ENCODE results near the gene PSPN. TPM values are rescaled to one million over a fixed set of nuclear protein-coding genes. Genes with fewer than 3 reads are reported as not detected.

PSPN gene
- total RNA-seq, 4 donors from 2014 or later, result 1.4 to 3.7 (median 1.8) TPM

DNA sequence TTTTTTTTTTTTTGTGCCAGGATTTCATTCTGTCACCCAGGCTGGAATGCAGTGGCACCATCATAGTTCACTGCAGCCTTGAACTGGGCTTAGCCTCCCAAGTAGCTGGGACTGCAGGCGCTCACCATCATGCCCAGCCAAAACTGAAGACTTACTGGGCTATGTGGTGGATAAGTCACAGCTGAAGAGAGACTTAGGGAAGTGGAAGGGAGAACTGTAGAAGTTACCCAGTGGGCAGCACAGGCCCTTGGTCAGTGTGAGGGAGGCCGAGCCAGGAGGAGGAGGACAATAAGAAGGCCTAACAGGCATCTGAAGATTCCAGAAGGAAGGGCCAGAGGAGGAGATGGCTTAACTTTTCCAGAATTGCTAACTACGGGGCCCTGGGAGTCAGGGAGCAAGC lies 4.0 kb upstream of the PSPN start:
- Histone ChIP-seq H3K36me3 (peaks cover 0 to 37% (median 18%) of the 10 kb centered on the region in 4 donors), H3K27ac (no peak overlapping the region), H3K9me3 (no peaks in the 10 kb centered on the region), H3K4me3 (no peak overlapping the region), H3K4me1 (no peaks in the 10 kb centered on the region), H3K27me3 (no peaks in the 10 kb centered on the region)
- no peak for TF ChIP-seq EP300 (IDR thresholded peaks at IDR 0.05; ENCODE audit: low read depth)
- TF ChIP-seq POLR2AphosphoS5 (IDR thresholded peaks at IDR 0.05), result no peak
- TF ChIP-seq, protein P1, sequence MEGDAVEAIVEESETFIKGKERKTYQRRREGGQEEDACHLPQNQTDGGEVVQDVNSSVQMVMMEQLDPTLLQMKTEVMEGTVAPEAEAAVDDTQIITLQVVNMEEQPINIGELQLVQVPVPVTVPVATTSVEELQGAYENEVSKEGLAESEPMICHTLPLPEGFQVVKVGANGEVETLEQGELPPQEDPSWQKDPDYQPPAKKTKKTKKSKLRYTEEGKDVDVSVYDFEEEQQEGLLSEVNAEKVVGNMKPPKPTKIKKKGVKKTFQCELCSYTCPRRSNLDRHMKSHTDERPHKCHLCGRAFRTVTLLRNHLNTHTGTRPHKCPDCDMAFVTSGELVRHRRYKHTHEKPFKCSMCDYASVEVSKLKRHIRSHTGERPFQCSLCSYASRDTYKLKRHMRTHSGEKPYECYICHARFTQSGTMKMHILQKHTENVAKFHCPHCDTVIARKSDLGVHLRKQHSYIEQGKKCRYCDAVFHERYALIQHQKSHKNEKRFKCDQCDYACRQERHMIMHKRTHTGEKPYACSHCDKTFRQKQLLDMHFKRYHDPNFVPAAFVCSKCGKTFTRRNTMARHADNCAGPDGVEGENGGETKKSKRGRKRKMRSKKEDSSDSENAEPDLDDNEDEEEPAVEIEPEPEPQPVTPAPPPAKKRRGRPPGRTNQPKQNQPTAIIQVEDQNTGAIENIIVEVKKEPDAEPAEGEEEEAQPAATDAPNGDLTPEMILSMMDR (IDR thresholded peaks at IDR 0.05), result no peak
- no peak for TF ChIP-seq POLR2A (IDR thresholded peaks at IDR 0.05)
- DNase-seq, result no peak
- 100% methylated on average over 3 of the region's 3 CpGs; no CpG with 5 or more reads in 1 of the 2 donors for WGBS, 2 donors (ENCODE audit: low coverage in 1 of 2)
- in situ Hi-C loops (cut with MboI; ENCODE audit: low pct_ligation_motif_present in 1 of 4, low pct_unique_long_range_greater_than_20kb in 1 of 4, low sequenced_read_pairs in 3 of 4), result no loop called here
- intact Hi-C loops (cut with DNase I; ENCODE audit: low total_unique reads), result no loop called here

DNA sequence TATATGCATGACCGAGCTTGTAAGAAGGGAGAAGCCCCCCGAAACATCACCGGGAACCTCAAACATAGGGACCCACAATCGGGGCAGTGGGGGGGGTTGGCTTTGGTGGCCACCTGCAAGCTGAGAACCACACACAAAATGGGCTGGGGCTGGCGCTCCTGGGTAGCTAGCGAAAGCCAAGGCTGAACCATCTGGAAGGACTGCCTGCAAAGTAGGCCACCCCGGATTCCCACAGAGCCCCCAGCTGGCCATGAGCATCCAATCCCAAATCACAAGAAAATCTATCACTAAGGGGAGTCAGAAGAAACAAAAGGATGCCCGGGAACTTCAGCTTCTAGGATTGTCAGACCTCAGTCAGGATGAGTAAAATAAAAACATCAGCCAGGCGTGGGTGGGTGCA lies 2.8 kb upstream of the PSPN start:
- H3K27me3 ChIP-seq, result no peaks in the 10 kb centered on the region
- intact Hi-C loops (cut with DNase I; ENCODE audit: low total_unique reads), result no loop called here
- in situ Hi-C loops (cut with MboI; ENCODE audit: low pct_ligation_motif_present in 1 of 4, low pct_unique_long_range_greater_than_20kb in 1 of 4, low sequenced_read_pairs in 3 of 4), result no loop called here
- H3K4me1 ChIP-seq, result peaks cover 5 to 9% (median 7%) of the 10 kb centered on the region in 4 donors
- peaks cover 0 to 37% (median 18%) of the 10 kb centered on the region in 4 donors for H3K36me3 ChIP-seq
- WGBS, 2 donors (ENCODE audit: low coverage in 1 of 2), result 78% methylated on average over 9 of the region's 9 CpGs; no CpG with 5 or more reads in 1 of the 2 donors
- H3K9me3 ChIP-seq, result no peaks in the 10 kb centered on the region
- no peak for TF ChIP-seq EP300 (IDR thresholded peaks at IDR 0.05; ENCODE audit: low read depth)
- no peak overlapping the region for H3K27ac ChIP-seq
- no peak overlapping the region for H3K4me3 ChIP-seq
- no peak for DNase-seq

DNA sequence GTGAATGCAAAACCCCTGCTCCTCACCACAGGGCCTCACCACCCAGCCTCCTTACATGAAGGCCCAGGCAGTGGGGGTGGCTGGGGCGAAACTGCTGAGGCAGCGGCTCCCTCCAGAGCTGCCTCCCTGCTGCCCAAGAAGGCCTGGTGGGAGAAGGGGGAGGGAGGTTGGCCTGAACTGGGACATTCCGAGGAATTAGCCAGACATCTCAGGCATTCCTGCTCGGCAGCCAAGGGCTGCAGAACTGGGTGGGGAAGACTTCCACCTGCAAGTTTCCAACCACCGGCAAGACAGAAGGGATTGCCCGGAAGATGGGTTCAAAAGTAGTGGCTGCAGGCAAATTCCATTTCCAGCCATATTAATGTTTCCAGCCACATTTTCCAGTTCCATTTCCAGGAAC lies 2.3 kb upstream of the PSPN start:
- H3K27me3 ChIP-seq, result no peaks in the 10 kb centered on the region
- peak overlapping the region in 2 of 4 donors; percentile 12 to 33 for H3K27ac ChIP-seq
- in situ Hi-C loops (cut with MboI; ENCODE audit: low pct_ligation_motif_present in 1 of 4, low pct_unique_long_range_greater_than_20kb in 1 of 4, low sequenced_read_pairs in 3 of 4) (no loop called here), intact Hi-C loops (cut with DNase I; ENCODE audit: low total_unique reads) (no loop called here)
- 54 to 74% methylated on average over 4 to 6 of the region's 6 CpGs for WGBS, 2 donors (ENCODE audit: low coverage in 1 of 2)
- TF ChIP-seq, protein P1 (IDR thresholded peaks at IDR 0.05), result no peak
- TF ChIP-seq POLR2A (IDR thresholded peaks at IDR 0.05), result no peak
- TF ChIP-seq EP300 (IDR thresholded peaks at IDR 0.05; ENCODE audit: low read depth), result no peak
- no peak for TF ChIP-seq POLR2AphosphoS5 (IDR thresholded peaks at IDR 0.05)
- H3K4me1 ChIP-seq, result peaks cover 5 to 10% (median 7%) of the 10 kb centered on the region in 4 donors
- no peak for DNase-seq
- H3K4me3 ChIP-seq, result no peak overlapping the region
- no peaks in the 10 kb centered on the region for H3K9me3 ChIP-seq
- peaks cover 0 to 34% (median 16%) of the 10 kb centered on the region in 4 donors for H3K36me3 ChIP-seq

DNA sequence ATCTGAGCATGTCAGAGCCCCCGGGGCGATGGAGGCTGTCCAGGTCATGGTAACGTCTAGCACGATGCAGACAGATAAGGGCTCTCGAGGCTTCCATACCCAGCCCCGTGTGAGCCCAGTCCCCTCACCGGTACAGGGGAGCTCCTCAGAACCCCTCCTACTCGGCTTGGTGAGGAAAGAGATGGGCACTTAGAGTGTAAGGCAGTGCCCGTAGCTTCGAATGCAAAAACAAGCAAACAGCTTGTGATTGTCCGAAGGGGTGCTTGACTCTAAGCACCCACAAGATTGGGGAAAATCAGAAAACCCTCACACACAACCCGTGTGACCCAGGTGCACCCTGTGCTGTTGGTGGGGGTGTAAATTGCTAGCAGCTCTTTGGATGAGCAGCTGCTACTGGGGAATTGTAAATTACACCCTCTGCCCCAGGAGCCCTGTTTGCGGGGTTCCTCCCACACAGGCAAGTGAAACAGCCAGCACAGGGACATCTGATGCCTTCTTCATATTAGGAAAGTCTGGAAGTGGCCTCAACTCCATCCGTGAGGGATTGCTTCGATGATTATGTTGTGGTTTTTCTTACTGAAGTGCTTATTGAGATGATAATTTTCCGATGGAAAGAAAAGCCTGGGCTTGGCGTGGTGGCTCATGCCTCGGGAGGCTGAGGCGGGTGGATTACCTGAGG lies 918 bp upstream of the PSPN start:
- intact Hi-C loops (cut with DNase I; ENCODE audit: low total_unique reads), result no loop called here
- no peak overlapping the region for H3K27ac ChIP-seq

More for the DNA sequence above, 918 bp upstream of the PSPN start:
- 74 to 87% methylated on average over 4 to 17 of the region's 19 CpGs for WGBS, 2 donors (ENCODE audit: low coverage in 1 of 2)
- H3K36me3 ChIP-seq, result peaks cover 0 to 22% (median 11%) of the 10 kb centered on the region in 4 donors
- DNase-seq, result no peak
- H3K9me3 ChIP-seq, result no peaks in the 10 kb centered on the region
- H3K4me3 ChIP-seq, result no peak overlapping the region
- in situ Hi-C loops (cut with MboI; ENCODE audit: low pct_ligation_motif_present in 1 of 4, low pct_unique_long_range_greater_than_20kb in 1 of 4, low sequenced_read_pairs in 3 of 4), result no loop called here
- H3K27me3 ChIP-seq, result no peaks in the 10 kb centered on the region
- H3K4me1 ChIP-seq, result peaks cover 5 to 13% (median 9%) of the 10 kb centered on the region in 4 donors
- TF ChIP-seq, protein P1 (IDR thresholded peaks at IDR 0.05), result no peak
- TF ChIP-seq POLR2A (IDR thresholded peaks at IDR 0.05) (no peak), EP300 (IDR thresholded peaks at IDR 0.05; ENCODE audit: low read depth) (no peak), POLR2AphosphoS5 (IDR thresholded peaks at IDR 0.05) (no peak)

Data from transverse colon (tissue), 4 donors.